ENCODE data around the gene PROZ.

PROZ gene

GRCh38 chr13:113141601-113141970 is 16.9 kb upstream of the PROZ start:
- no peak for DNase-seq (ENCODE audit: low read depth in 2 of 2)

- no peak for DNase-seq (ENCODE audit: low read depth in 2 of 2)
Measured at GRCh38 chr13:113142876-113143275, 15.6 kb upstream of the PROZ start.

- DNase-seq (ENCODE audit: low read depth in 2 of 2): no peak
Measured at GRCh38 chr13:113143466-113144254, 14.8 kb upstream of the PROZ start.

GRCh38 chr13:113144255-113144629 is 14.2 kb upstream of the PROZ start:
- no peak for DNase-seq (ENCODE audit: low read depth in 2 of 2)

GRCh38 chr13:113145496-113145895 is 13.0 kb upstream of the PROZ start:
- DNase-seq (ENCODE audit: low read depth in 2 of 2): peak in 1 of 2 donors; percentile 42

- DNase-seq (ENCODE audit: low read depth in 2 of 2): no peak
Measured at GRCh38 chr13:113145911-113146598, 12.4 kb upstream of the PROZ start.

- DNase-seq (ENCODE audit: low read depth in 2 of 2): no peak
Measured at GRCh38 chr13:113146750-113147149, 11.7 kb upstream of the PROZ start.

- no peak for DNase-seq (ENCODE audit: low read depth in 2 of 2)
Measured at GRCh38 chr13:113147206-113147605, 11.2 kb upstream of the PROZ start.

GRCh38 chr13:113148407-113148806 is 10.0 kb upstream of the PROZ start:
- DNase-seq (ENCODE audit: low read depth in 2 of 2): no peak

- no peak for DNase-seq (ENCODE audit: low read depth in 2 of 2)
Measured at GRCh38 chr13:113148940-113149503, 9.4 kb upstream of the PROZ start.

GRCh38 chr13:113149711-113150549 is 8.5 kb upstream of the PROZ start:
- DNase-seq (ENCODE audit: low read depth in 2 of 2): no peak

GRCh38 chr13:113150550-113151365 is 7.7 kb upstream of the PROZ start:
- DNase-seq (ENCODE audit: low read depth in 2 of 2): no peak

- DNase-seq (ENCODE audit: low read depth in 2 of 2): no peak
Measured at GRCh38 chr13:113151745-113152690, 6.4 kb upstream of the PROZ start.

GRCh38 chr13:113152691-113152983 is 5.8 kb upstream of the PROZ start:
- no peak for DNase-seq (ENCODE audit: low read depth in 2 of 2)

- no peak for DNase-seq (ENCODE audit: low read depth in 2 of 2)
Measured at GRCh38 chr13:113152984-113153809, 5.3 kb upstream of the PROZ start.

- peak in 1 of 2 donors; percentile 41 for DNase-seq (ENCODE audit: low read depth in 2 of 2)
Measured at GRCh38 chr13:113153810-113154748, 4.4 kb upstream of the PROZ start.

GRCh38 chr13:113155201-113155600 is 3.2 kb upstream of the PROZ start:
- no peak for DNase-seq (ENCODE audit: low read depth in 2 of 2)

GRCh38 chr13:113155982-113156655 is 2.3 kb upstream of the PROZ start:
- no peak for DNase-seq (ENCODE audit: low read depth in 2 of 2)
